T follicular helper cell (primary cell): Measurements from ENCODE around the gene SMYD3.

Source experiments
- DNase-seq: peaks from one replicate; pipeline ENCODE4 v3.0.0-alpha.2; 2020; ENCODE audit warnings: low read depth

SMYD3 gene

DNA sequence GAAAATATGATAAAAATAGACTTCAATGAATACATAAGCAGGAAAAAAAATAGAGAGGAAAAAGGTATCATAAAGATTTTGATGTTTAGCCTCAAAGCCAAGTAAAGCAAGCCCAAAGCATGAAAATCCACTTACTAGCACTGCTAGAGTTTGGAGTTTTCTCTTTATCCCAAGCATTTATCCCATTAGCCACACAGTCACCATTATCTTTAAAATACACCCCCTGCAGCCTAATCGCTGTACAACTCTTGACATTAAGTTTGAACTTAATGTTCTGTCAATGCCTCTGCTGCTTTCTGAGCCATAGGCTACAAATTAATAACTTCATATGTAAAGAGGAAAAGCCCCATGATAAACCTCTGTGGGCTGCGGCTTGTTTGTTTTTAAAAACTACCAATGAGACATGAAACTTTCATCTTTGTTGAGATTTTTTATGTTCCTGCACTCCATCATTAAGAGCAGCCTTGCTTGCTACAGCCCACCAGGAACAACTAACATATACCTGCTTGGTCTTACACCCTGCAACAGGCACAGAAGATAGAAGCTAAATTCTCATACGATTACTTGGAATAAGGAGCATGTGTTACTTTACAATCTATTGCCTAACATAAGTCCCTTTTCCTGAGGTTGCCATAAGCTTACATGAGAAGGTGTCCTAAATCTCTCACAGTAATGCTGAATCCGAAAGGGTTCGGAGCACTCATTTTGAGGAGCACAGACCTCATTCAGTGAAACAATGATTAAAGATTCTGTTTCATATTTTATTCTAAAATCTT is 202.4 kb downstream of the SMYD3 start:
- no peak for DNase-seq

DNA sequence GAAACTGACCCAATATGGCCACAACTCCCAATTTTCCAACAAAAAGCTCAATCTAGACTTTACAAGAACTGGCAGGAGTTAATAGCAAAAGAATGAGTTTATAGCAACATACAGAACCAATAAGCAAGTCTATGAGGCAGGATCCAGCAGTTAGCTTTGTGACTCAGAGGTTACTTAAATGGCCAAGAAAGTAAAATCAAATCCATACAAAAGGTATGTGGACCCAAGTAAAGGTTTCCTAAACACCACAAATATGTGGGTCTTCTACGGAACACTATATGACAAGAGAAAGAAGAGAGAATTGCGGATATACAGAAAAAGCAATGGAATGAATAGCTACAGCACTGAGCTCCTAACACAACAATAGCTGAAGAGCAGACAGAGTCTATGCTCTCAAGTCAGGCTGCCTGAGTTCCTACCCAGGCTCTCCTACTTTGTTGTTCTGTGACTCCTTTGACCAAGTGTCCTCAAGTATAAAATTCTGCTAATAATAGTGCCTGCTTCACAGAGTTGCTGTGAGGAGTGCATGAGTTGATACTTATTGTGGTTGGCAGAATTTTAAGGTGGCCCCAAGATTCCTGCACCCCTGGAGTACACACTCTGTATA is 204.3 kb downstream of the SMYD3 start:
- DNase-seq = no peak

DNA sequence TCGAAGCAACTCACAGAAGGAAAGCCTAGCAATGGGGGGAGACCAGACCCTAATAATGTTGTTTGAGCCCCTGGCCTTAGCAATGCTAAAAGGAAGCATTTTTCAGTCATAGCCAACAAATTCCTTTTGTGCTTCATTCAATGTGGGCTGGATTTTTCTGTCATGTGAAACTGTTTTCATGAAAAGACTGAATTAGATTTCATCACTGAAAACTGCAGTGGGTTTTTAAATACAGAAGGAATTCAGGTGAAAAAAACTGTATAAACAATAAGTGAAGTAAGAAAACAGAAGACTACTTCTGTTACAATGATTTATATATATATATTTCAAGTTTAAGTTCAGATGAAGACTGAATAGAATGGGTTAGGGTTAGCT is 204.8 kb downstream of the SMYD3 start:
- no peak for DNase-seq

DNA sequence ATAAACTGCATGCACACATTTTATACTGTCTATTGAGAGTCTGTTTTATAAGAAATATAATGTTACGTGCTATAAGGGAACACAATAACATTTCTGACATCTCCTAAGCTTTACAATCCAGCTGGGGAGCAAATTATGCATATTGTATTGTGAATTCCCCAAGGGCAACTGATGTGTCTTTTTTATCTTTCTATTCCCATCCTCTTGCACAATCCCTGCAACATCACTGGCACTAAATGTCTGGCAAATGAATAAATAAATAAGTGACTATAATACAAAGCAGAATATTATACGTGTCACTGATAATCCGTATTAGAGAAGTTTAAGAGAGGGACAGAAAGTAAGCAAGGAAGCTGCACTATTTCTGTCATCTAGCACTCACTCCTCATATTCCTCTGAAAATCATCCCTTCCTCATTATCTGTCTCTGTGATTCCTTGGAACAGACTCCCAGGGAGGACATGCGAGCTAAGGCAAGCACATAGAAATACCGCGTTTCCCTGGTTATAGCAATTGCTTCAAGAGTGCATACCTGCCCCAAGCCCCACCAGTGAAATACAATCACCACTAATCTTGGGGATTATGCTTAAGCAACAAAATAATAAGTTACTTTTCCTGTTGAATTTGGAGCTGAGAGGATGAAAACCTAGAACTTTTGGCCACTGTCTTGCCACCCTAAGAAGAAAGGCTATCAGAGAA is 205.4 kb downstream of the SMYD3 start:
- DNase-seq = no peak

DNA sequence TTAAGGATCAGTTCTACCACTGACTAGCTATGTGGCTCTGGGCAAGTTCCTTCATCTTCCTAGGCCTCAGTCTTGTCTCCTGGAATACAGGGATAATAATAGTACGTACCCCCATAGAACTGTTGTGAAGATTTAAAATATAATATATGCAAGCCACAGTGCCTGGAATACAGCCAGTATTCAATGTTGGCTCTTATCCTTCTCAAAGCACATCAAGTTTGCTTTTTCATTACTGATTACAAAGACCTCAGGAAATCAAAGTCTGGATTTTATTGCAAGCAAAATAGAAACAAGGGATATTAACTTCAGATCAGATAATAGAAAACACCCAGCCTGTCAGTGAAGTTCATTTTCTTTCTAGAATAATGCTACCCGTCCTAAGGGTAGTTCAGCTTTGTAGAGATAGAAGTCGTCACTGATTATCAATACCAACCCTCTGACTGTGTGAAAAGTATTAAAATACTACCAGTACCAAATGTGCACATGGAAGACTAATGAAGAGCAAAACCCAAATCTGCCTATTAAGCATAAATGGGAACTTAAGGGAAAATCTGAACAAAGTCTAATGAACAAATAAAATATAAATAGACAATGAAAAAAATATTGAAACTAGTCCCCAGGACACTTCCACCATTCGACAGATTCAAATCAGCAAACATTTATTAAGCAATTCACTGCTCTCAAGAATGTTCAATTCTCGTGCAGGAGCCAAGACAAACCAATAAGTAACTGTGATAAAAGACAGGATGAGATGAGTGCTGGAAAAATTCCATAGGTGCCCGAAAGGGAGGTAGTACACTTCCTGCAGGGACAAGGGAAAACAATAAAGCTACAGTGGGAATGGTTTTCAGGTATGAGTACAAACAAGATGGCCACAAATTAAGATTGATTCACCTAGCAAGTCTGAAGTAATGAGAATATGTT is 206.2 kb downstream of the SMYD3 start:
- DNase-seq = no peak

DNA sequence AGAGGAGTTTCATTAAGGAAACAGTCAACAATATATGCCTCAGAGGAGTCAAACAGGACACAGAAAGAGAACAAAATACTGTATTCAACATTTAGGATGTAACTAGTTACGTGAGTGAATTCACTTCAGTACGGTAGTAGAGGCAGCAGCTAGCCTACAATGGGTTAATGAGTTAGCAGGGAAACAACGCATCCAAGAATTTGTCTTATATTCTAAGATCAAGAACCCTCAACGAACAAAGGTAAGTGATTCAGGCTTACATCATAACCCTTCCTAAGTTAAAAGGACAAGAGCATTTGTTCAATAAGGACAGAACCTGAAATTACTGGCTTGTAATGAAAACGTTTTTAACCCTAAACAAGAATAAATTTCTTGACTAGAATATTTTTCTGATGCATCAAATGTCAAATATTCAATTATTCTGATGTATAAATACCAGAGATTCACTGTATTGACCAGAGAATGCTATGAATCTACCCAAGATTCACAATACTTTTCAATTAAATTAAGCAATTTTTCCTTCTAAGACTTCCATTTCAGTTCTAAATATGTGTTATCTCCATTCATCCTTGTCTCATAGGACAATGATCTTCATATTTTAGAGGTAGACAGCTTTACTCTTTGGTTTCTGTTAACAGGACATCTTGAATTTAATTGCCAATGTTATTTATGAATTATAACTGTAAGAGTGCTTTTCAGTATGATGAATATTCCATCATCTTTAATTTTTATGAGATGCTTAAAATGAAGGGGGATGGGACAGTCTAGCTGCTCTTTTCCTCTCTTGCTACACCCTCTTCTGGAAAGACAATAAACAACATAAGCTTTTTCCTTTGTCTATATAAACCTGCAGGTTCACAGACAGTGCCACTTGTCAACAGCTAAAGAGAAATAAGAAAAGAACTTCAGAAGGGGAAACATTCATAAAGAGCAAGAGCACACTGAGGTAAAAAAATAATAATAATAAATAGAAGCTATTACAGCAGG is 209.5 kb downstream of the SMYD3 start:
- DNase-seq = no peak

DNA sequence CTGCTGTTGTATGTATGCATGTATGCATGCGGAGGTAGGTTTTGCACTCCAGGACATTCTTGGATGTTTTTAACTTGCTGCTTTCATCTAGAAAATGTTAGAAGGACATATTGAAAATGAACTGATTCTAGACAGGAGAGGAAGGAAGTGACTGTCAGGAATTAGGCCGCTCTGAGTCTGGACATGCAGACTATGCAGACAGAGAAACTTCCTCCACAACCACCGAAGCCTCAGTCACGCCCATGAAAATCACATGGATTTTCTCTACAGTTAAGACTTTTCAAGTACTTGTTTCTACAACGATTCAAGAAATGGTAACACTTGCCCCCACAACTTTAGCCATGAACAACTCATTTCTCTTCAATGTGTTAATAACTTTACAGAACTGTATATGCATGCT is 211.1 kb downstream of the SMYD3 start:
- DNase-seq = no peak

DNA sequence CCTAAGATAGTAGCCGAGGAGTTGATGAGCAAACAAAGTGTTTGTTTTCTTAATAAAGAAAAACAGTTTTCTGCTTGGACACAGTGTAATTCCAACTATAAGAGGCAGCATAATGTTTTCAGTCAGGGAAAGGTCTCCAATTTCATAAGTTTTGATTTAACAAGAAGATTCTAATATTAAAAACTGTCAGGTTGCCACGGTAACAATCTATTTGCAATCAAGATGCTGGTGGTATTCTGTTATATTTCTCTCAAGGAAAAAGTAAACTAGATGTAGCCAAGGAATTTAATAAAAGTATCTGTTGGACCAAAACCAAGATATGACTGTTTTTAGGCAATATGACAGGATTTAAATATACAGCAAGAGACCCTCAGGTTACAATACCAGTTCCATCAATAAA is 211.7 kb downstream of the SMYD3 start:
- DNase-seq = no peak

DNA sequence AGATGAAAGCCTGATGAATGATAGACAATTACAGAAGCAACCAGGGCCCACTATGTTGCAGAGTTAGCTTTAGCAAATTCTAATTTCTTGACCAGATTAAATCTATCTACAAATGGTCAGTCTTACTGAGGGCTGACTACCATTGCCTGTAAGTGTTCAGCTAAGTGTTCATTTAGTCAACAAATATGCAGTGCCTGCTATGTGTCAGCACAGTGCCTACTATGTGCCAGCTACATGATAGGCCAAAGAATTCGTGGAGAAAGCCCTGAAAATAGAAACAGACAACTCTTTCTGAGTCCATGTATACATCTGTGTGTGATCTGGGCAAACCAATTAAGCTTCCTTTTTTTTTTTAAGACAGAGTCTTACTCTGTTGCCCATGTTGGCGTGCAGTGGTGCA is 212.8 kb downstream of the SMYD3 start:
- DNase-seq = no peak

DNA sequence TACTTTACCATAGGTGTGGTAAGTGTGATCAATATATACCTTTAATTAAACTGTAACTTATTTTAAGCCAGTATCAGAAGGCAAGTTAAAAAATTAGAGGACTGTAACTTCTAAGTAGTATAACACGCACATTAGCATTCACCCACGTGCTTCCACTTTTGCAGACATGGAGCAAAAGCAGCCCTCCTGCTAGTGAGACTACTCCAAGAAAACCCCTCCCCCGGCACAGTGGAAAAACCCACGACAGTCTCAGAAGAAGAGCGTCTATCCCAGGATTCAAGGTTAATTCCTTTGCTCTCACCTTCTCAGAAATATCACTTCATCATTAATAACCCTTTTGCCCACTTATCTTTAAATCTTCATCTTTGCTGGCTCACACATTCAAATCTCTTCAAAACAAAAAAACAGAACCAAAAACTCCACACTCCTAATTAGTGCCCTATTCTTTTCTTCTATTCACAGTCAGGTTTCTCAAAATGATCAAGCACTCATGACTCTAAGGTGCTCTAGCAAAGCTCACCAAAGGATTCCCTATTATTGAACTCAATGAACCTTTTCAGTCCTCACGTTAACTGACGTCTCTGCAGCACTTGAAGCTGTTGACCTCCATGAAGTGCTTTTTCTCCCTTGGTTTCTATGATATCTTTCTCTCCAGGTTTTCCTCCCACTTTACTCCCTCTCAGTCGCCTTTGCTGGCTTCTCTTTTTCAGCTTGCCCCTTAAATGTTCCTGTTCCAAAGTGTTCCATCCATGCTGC is 213.5 kb downstream of the SMYD3 start:
- DNase-seq = no peak

DNA sequence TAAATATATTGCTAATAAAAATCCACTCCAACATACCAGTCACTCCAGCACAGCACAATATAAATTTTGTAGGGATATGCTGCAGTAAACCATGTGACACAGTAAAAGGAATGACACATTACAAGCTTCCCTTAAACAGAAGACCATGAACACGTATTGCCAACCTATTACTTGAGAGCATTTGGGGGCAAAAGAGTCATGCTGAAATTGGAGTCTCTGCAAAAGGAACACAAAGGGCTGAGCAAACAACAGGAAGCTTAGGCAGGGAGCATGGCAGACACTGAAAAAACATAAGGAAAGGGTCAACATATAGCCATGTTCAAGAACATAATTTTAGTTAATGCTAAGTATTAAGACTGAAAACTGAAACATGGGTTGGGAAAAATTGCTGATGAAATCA is 214.5 kb downstream of the SMYD3 start:
- DNase-seq = no peak

DNA sequence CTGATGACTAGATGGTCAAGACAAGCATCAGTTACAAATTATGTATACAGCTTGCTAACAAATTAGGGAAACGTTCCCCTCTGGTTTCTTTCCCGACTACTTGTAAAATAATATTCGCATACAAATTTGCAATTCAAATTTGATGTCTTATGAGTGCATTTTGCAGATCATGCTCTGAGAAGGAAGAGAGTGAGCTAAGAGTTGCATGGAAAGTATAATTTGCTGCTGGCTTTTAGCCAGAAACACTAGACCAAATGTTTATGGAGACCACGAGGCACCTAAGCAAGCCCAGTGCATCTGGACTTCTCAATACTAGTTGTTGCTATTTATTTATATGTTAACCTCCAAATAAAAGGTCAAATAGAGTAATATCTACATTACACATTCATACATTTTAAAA is 216.0 kb downstream of the SMYD3 start:
- no peak for DNase-seq

DNA sequence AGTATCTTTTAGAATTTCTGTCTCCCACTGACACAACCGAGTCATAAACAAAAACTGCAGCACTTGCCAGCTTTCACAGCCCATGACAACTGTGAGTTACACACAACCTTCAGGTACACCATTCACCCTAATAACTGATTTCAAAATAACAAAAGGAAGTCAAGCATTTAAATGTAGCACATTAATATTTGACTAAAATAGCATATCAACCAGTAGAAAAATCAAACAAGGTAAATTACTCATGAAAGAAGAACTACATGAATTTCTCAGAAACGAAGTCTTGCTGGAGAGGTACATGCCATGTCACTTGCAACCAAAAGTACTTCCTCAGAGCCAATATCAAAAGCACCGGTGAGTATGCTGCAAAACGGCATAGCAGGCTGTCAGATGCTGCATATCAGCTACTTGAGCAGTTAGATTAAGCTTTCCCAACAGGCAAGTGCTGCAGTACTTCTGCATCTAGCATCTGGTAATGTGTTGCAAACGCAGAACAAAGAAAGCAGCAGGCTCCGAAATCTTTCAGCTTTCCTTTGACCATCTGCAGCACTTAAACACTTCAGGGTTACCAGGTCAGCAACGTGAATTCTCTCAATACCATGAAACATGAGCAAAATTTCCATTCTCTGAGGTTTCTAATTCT is 223.2 kb downstream of the SMYD3 start:
- DNase-seq = no peak

DNA sequence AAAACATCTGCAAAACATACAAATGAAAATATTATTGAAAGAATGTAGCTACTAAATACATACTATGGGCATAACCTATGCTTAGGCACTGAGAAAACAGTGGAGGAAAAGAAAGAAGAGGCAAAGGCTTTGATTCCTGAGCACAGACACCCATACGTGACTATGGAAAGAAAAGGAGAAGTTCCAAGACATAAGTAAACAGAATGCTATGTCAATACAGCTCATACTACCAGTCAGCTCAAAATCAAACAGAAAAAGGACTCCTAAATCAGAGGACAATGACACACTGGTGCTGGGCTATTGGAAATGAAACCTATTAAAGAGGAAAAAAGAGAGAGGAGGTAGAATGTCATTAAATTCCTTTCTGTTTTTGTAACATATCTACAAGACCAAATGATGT is 225.4 kb downstream of the SMYD3 start:
- DNase-seq = no peak

DNA sequence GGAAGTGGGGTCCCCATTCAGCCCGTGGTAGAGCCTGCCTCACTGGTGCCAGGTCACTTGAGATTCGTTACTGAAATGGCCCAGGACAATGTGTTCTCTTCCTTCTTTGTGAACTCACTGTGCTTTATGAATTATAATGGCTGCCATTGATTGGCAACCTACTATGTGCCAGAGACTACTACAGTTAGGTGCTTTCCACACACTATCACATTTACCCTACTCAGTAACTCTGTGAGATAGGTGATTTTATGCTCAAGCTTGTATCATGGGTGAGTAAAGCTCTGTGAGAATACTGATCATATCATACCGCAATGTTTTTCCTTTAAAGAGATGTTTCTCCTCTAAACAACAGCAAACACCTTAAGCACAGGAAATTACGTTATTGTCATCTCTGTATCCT is 225.9 kb downstream of the SMYD3 start:
- no peak for DNase-seq

DNA sequence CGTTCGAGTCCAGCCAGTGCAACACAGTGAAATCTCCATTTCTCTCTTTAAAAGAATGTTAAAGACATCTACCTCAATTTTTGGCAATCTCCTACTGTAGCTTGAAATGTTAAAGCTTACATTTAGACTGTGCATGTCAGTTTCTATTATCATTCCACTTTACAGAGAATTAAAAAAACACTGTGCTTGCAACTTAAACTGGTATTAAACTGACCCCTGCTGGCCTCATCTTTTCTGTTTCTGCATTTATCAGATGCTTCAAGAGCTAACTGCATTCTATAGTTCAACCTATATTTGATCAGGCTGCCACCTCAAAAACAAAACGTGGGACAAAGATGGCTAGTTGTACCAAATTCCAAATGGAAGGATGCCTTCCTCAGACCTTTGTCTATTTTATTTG is 226.5 kb downstream of the SMYD3 start:
- no peak for DNase-seq

DNA sequence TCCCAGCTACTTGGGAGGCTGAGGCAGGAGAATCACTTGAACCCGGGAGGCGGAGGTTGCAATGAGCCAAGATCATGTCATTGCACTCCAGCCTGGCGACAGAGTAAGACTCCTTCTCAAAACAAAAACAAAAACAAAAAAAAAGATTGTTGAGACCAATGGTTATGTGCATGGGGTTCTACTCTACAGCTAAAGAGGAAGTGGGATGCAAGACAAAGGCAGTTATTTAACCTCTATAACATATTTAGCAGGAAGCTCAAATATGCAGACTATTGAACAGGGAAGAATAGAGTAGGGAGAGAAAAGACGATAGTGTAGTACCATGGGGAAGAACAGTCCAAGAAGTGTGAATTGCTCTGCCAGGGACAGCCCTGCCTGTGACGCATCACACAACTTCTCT is 227.7 kb downstream of the SMYD3 start:
- no peak for DNase-seq

DNA sequence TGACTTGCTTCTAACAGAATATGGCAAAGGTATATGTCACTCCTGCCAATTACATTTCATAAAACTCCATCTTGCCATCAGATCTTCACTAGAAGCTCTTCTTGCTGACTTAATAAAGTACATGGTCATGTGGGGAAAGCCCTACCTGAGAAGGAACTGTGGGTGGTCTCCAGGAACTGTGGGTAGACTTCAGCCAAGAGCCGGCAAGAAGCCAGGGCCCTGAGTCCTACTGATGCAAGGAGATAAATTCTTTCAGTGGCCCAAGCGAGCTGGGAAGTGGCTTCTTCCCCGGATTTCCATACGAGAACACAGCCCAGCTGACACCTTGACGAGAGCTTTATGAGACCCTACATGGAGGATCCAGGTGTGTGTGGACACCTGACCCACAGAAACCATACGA is 228.7 kb downstream of the SMYD3 start:
- no peak for DNase-seq

DNA sequence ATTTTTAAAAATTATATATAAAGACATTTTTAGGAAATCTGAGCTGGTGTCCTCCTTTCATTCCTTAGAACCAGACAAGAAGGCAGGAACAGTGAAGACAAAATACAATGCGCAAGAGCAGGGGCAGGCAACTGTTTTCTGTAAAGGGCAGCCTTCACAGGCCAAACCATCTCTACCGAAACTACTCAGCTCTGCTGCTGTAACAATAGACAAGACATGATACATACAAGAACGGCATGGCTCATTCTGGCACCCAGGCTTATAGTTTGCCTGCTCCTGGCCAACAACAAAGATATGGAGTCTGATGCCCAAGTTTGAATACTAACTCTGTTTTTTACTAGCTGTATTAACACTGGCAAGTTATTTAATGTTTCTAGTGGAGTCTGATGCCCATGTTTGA is 232.0 kb downstream of the SMYD3 start:
- DNase-seq = no peak

DNA sequence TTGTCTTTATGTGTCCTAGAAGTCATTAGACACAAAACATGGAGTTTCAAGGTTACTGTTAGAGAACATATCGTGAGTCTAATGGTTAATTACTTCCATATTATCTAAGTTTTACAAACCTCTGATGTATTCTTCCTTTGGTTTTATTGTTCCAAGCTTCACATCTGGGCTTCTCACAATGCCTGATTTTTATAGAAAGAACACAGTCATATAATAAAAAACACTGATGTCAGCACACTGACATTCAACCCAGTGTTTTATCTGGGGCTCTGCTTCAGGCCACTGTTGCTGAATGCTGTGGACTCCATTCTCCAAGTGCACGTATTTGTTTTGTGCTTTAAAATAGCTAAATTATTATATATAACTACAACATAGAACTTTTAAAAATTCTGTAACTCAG is 232.9 kb downstream of the SMYD3 start:
- no peak for DNase-seq
